HG03521 (cell line): ENCODE data around the gene EEA1.
"Not testable (repeated sequence)": the region's sequence is repeated elsewhere in the genome, so short reads cannot be mapped to it uniquely, and the experiment has no call there.

Experiments used
- ATAC-seq: cut with Tn5 transposase; IDR thresholded peaks from one replicate; pipeline ENCODE4 v1.9.1; 2021; ENCODE audit warnings: mild to moderate bottlenecking, moderate library complexity; ENCODE audit not compliant: unreplicated experiment

EEA1 gene

DNA sequence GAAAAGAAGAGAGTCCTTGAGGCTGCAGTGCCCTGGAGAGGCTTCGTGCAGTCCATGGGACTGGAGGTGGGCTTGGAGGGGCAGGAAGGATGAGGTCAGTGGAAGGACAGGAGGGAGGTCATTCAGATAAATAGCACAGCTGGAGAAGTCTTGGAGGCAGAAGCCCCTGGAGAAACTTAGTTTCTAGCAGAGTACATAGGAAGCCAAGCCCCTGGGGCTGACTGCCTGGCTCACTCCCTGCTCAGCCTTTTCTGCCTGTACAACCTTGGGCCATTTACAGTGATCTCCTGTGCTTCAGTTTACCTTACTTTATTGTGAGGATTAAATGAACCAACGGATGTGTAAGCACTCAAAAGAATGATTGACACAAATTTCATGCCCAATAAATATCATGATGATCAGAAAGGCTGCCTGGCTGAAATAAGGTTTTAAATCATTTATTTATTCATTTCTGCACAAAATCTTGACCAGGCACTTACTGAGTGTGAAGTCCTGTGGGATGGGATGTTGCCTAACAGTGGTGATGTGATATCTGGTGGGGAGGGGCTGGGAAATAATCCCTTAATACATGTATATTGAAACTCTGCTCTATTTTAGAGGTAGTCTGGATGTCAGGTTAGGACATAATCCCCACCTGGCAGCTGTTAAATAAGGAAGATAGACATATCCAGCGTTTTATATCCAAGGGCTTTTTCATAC lies 172.0 kb downstream of the EEA1 start:
- no peak for ATAC-seq

DNA sequence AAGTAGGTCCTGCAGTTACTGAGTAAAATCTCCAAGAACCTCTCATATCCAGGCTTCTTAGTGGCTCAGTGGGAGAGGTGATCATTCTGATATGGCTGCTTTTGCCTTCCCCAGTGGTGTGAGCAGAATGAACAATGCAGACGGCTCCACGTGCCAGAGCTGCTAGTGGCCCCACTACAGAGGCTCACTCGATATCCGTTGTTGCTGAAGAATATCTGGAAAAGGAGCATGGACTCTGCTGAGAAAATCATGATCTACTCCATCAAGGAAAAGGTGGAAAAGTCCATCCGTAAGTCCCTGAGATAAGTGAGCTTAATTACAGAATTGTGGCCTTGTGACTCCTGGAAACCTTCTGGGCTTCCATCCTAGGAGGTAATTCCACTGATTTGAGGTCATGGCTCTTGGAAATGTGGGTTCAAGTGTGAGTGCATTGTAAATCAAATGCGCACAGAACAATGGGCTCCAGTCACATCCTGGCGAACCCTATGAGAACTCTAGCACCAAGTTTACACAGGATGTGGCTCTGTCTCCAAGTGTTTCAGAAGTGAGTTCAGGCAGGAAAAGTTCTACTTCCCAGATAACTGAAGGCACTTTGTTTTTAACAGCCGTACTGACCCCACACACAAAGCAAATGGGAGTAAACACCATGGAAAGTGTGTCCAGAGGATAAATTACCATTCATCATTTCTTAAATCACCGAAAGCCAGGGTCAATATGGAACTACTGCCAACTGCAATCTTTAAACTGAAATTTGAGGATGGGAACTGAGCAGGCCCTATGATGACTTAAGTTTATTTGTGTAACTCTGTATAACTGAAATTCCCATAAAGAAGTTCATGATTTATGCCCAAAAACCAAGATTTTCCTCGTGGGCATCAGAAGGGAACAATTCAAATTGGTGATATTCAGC lies 174.9 kb downstream of the EEA1 start:
- ATAC-seq: no peak

DNA sequence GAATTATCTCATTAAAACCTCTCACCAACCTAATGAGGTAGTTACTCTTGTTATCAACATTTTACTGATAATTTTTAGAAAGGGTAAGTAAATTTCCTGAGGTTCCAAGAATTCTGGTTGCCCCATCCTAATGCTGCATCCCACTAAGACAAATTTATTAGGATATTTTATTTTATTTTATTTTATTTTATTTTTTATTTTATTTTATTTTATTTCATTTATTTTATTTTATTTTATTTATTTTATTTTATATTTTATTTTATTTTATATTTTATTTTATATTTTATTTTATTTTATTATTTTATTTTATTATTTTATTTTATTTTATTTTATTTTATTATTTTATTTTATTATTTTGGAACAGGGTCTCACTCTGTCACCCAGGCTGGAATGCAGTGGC lies 179.4 kb downstream of the EEA1 start:
- ATAC-seq: not testable (repeated sequence)

DNA sequence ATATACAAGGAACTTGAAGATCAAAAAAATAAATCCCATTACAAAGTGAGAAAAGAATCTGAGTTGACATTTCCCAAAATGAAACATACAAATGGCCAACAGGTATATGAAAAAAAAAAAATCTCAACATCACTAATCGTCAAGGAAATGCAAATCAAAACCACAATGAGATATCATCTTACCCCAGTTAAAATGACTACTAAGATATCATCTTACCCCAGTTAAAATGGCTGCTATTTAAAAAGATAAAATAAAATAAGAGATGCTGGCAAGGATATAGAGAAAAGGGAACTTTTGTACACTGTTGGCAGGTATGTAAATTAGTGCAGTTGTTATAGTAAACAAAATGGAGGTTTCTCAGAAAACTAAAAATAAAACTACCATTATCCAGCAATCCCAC lies 181.9 kb downstream of the EEA1 start:
- no peak for ATAC-seq

DNA sequence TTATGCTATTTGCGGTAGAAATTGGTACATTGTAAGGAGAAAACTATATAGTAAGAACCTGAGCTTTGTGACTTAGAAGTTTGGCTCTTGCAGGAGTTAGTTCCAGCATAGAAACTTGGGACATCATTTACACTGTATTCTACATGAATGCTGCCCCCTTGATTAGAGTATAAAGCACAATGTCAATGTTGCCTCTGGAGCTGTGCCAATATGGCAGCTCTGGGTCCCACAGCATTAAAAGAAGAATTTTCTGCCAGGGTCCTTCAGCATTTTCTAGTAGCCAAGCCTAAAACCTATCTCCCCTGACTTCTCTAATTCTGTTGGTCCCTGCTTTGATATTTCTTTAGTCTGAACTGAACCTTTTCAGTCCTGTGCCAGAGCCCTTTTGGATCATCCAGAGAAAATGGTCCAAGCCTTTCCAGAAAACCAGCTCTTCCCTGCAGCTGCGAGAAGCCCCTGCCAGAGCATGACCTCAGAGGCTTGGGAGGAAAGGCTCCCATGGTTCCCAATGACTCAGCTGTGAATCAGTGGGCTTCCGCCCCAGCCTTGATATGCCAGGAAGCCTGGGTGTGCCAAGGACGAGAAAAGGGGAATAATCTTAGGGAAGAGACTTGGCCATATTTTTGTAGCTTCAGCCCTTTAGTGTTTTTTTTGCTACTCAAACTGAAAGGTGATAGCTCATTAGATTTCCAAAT lies 183.1 kb downstream of the EEA1 start:
- no peak for ATAC-seq

DNA sequence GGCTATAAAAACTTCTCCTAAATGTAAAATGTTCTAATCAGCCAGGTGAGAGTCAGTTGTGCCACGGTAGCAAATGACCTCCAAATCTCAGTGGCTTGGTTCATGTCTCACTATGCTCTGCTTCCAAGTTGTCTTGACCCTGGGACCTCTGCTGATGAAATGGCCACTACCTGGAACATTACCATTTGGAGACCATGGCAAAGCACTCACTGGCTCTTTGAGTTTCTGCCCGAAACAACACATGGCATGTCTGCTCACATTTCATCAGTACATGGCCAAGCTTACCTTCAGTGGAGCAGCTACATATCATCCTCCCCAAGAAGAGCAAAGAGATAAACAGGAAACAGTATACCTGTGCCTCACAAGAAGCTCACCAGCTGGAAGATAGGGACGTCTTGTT lies 186.1 kb downstream of the EEA1 start:
- no peak for ATAC-seq

DNA sequence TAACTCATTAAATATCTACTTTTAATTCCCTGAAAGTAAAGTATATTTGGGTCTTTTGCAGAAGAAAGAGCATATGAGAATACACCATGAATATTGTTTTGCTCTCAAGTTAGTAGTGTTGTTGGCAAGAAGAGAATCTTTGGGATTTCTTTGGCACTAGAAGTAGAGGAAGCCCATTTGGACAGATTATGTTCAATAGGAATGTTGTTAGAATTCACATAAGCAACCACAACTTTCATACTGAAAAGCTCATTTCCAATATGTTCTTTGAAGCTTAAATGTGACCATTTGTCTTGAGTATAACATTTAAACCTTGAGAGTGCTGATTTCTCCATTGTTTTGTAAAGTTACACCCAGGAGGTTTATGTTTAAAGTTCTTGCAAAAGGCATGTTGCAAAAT lies 188.7 kb downstream of the EEA1 start:
- ATAC-seq: no peak

DNA sequence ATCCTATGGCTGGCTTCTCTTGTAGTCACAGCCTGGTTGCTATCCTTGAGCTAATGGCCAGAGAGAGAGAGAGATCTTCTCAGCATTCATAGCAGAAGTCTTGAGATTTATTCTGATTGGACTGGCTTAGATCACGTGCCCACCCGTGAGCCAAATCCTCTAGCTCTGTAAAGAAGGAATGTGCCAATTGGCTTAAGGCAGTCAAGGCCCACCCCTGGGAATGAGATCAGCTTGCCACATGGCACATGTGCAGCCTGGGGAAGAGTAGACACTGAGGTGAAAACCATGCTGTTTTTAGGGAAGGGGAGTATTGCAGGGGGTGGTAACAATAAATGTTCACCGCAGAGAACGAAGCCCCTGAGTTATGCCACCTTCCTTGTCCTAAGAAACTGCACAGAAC lies 190.0 kb downstream of the EEA1 start:
- ATAC-seq: no peak

DNA sequence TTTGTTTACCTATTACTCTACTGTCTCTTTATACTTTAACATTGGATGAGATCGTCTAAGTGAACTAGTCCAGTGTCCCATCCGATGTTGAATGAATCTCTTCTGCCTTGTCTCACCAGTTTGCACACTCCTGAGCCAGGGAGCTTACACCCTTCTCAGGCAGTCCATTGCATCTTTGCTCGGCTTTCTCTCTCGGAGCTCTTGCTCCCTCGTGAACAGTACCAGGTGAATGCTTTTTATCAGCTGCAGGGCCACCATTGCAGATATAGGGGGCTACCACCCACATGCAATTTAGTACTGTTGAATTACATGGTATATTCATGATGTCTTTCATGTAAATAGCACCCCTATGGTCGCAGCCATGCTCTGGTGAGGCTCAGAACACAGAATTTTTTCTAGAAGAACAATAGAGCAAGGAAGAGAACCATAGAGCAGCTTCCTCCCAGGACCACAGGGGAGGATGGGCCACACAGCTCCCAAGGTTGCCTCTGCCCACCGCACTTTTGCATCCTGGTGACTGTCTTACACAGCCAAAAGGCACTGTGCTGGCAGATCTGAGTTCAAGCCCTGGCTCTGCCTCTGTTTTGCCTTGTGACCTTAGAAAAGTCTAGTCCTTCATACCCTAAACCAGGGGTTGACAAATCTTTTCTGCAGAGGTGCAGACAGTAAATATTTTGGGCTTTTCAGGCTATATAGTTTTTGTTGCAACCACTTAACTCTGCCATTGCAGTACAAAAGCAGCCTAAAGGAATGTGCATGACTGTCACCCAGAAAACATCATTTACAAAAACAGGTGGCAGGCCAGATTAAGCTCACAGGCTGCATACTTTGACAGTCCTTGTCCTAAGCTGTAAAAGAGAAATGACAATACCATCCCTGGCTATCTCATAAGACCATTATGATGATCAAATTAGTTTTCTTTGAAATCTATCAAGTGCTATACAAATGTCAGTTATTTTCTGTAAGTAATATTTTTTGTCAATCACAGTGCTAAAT lies 190.9 kb downstream of the EEA1 start:
- no peak for ATAC-seq

DNA sequence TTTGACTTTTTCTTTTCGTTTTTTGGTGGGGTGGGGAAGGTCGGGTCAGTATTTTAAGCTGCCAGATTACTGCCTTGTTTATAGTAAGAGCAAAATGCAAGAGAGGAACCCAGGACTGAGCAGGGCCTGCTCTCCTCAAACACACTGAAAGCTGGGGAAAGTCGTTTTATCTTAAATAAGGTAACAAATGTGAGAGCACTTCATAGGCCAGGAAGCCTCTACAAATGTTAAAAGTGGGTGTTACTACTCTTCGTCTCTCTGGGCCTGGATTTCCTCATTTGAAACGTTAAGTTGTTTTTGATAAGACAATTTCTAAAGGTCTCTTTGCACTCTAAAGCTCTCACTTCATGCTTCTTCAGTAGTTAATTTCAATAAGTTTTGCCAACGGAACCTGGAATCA lies 192.5 kb downstream of the EEA1 start:
- no peak for ATAC-seq

DNA sequence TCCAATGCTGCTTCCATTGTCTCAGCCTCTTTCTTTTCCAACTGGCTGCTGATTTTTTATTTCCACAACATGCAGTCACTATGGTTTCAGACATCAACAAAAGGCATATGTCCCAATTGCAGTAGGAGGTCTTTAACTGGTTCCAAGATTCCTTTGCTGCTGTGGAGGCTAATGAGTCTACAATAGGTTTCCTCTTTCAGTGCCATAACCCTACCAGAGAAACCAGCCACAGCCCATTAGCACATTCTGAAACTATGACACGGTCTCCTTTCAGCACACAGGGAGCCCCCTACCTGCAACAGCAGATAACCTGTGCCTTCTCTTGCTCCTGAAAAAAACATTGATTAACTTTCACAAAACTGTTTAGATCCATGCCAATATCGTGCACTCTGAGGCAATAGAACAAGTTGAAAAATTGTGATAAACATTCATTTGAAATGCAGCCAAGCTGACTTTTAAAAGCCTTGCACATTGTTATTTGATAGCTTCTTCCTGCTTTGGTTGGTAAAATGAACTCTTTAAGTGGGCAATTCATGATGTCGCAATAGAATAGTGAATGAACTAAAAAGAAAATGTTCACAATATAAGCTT lies 193.9 kb downstream of the EEA1 start:
- ATAC-seq: no peak

DNA sequence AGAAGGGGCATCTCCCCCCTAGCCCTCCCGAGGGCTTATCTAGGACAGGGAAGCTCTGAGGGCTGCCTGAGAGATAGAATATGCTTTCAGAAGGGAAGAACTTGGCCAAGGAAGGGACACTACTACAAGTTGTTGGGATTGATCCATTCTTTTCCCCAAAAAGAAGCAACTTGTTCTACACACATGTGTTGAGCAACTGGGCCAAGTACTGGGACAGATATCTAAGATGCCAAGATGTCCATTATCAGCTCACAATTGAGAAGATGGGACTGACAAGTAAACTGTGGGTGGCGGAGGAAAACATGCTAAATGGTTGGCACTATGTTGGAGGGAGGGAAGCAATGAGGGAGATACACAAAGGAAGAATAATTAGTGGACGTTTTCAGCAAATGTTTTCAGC lies 195.4 kb downstream of the EEA1 start:
- no peak for ATAC-seq

DNA sequence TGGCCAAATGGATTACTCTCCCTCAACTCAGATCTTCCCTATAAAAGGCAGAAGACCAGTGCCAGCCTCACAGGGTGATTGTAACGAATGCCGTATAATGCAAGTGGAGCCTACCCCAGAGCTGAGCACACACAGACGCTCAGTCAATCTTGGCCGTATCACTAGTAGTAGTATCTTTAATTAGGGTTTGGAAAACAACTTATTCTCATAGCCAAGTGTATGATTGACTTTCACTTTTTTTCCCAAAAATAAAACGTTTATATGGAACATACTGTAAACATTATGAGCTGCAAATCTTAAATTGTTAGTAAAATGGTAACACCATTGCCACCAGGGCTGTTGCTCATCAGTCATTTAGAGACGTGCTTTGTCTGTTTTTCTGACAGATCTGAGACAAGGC lies 195.9 kb downstream of the EEA1 start:
- no peak for ATAC-seq

DNA sequence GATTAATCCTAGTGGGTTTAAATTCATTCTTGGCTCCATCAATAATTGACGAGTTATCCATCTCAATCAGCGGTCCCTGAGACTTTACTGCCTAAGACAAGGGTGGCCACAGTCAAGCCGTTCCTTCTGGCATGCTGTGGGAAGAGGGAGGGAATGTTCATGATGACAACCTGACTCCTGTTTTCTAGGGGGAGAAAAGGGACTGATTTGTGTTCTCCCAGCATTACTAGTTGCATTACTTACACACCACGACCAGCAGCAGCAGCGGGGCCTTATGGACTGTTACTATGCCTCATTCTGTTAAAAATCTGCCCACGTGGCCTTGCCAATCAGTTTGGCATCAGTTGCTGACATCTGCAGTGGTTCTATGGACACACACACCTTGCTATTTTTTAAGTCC lies 196.4 kb downstream of the EEA1 start:
- no peak for ATAC-seq

DNA sequence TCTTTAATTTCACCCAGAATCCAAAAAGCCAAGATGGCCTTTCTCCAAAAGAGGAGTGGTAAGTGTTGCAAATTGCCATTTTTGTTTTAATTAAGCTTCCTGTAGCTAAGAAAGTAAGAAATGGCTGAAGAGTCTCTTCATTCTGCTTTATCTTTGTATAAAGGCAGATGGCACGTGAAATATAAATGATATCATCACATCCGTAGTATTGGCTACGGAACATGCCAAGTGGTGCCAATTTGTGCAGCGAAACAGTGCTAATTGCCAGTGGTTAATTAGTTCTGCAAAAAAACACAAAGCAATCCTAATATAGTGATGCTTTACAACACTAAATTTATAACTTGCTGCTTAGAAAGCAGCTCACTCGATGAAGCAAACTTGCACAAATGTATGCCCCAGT lies 196.9 kb downstream of the EEA1 start:
- ATAC-seq: no peak

DNA sequence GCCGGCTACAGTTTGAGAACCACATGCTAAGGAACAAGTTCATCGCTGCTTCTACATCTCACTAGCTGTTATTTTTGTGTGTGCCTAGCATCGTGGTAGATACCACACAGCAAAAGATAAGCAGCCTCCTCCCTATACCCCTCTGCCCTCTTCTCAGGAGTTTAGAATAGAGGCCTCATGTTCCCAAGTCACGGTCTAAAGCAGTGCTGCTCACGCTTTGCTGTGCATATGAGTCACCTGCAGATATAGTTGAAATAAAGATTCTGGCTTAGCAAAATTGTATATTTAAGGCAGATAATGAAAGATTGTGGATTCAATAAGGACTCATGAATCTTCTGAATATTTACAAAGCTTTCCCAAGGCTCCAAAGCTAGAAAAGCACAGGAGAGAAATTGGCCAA lies 198.3 kb downstream of the EEA1 start:
- no peak for ATAC-seq

DNA sequence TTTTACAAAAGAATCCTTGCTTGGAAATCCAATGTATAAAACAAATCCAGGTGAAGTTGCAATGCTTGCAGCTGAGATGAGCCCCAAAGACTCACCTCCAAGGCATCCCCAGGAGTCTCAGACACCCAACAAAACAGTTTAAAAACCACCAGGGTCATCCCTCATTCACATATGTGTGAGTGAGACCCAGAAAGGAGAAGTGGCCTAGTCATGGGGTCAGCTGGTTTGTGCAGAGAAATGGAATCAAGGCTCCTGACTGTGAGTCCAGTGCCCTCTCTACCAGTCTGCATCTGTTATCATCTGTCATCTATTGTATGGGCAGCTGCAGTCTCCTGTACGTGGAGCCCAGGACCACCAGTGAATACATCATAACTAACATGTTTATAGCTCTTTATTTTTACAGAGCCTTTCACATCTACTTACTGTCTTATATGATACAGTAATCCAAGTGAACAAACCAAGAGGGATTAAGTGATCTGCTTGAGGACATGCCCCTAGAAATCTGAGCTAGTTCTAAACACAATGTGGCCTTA lies 199.3 kb downstream of the EEA1 start:
- no peak for ATAC-seq

DNA sequence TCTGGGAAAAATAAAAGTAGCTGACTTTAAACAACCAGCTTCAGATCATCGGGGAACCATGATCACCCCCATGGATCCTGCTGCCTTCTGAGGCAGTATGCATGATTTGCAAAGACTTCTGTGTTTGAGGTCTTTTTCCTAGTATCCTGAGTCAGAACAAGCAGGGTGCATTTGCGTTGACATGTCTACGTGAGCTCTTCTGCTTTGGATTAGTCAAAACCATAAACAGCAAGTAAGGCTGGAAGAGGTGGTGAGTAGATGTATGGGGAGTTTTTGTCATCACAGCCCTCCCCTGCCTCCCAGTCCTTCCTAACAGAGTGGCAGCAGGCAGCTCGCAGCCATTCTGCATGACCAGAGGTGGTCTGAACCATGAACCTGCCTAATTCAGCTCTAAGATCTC lies 202.2 kb downstream of the EEA1 start:
- no peak for ATAC-seq

DNA sequence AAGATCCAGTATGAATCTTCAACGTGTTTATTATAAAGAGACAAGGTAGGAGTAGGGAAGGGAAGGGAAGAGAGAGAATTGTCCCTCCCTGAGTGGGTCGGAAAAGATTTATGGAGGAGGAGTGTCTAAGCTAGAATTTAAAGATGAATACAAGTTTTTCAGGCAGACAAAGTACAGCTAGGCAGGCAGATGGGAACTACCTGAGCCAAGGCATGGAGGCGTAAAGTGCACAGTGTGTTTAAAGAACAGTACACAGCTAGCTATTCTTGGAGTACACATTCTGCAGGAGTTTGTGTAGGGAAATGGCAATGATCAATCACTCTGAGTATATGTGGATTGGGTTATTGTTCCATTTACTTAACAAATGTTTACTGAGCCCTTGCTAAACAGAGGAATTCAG lies 206.2 kb downstream of the EEA1 start:
- no peak for ATAC-seq

DNA sequence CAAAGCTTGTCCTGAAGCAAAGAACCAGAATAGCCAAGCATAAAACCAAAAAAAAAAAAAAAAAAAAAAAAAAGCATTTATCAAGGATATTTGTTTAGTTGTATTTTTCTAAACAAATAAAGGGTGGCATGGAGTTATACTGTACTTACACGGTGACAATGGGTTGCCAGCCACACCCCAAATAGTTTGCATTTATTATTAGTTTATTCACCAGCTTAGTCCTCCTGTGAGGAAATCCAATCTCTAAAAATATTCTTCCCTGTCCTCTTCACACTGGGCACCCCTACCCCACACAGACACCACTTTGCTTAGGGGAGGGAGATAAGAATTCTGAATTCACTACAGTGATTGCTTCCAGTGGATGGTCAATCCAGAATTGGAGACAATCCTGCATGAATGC lies 207.4 kb downstream of the EEA1 start:
- ATAC-seq: no peak
